Bronchial smooth muscle cell (primary cell): Measurements from ENCODE around the gene SCRT2. TPM values are rescaled to one million over a fixed set of nuclear protein-coding genes. Genes with fewer than 3 reads are reported as not detected.

Source experiments
- total RNA-seq: library from RNA; depleted of rRNA; stranded (reverse); fragments of >200 nt; gene quantifications from 2 replicates; pipeline ENCODE4 v1.2.1, GENCODE V29; 2014

SCRT2 gene
- not detected in 2 replicates for total RNA-seq

DNA sequence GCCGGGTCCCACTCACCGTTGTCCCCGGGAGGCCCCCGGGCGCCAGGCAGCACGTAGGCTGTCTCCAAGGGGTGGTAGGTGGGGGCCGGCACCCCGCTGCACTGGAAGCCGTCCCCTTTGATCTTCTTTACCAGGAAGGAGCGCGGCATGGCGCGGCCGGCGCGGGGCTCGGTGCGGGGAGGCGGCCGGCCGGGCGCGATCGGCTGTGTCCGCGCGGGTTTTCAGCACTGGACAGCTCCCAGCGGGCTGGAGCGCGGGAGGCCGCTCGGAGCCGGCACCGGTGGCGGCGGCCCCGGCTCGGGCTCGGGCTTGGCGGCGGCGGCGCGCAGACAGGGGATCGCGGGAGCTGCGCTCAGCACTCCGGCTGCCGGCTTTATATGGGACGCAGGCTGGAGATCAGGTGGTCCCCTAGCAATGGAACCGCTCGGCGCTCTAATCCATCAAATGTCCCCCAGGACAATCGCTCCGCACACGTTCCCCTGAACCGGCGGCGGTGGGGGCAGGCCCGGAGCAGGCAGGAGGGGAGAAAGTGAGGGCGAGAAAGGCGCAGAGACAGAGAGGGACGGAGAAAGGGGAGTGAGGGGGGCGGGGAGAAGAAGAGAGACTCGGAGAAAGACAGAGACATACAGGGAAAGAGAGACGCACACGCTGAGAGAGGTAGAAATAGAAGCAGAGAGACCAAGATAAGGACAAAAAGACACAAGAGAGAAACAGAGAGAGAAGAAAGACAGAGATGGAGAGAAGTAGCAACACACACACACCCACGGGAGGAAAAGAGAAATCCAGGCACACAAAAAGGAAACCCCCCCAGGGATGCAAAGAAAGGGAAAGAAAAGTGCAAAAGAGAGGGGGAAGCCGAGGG, at the start of gene SCRT2:
Gene SCRT2, minus strand, starts transcription at position 350 of the 862 bp plus-strand sequence. Its CDS starts 201 bp downstream, at position 149.

DNA sequence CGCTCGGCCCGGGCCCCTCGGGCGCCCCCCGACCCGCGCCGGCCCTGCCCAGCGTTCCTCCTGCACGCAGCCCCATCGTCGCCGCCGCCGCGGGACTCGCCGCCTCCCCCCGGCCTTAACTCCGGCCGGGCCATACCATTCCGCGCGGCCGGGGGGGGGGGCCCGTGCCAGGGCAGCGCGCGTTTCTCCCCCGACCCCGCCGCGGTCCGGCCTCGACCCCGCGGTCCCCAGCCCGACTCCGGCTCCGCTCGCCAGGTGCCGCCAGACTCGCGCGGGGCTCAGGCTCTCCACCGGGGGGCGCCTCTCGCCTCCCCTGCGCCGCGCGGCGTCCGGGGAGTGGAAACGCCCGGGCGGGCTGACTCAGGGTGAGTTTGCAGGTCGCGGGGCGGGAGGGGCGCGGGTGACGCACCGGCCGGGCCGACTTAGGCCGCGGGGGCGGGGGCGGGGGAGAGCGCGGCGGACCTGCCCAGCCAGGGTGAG, 22.5 kb downstream of the SCRT2 start, which contains the start of gene SRXN1:
Gene SRXN1, minus strand, starts transcription at position 91 of the 480 bp plus-strand sequence. Its CDS starts 15 bp downstream, at position 76.

Other genes starting within 250 kb of the SCRT2 start
- gene TBC1D20, start 213.3 kb downstream of the SCRT2 start, total RNA-seq, result 21.6 and 33.9 TPM in 2 replicates
- gene CSNK2A1, start 132.0 kb downstream of the SCRT2 start, total RNA-seq, result 74.7 and 78.2 TPM in 2 replicates
- gene TCF15, start 65.5 kb downstream of the SCRT2 start, total RNA-seq, result under 0.01 TPM in 1 of 2 replicates, not detected in the other
- gene SRXN1, start 22.6 kb downstream of the SCRT2 start, total RNA-seq, result 48.5 and 85.9 TPM in 2 replicates
- not detected in 2 replicates for gene SLC52A3, start 92.7 kb upstream of the SCRT2 start, total RNA-seq
- gene FAM110A, start 157.9 kb upstream of the SCRT2 start, total RNA-seq, result 1.2 and 1.9 TPM in 2 replicates
- not detected in 2 replicates for gene ANGPT4, start 240.5 kb upstream of the SCRT2 start, total RNA-seq